WTC11 (cell line): ENCODE data around the gene CLIP1. TPM values are rescaled to one million over a fixed set of nuclear protein-coding genes. Genes with fewer than 3 reads are reported as not detected.

Experiments
- ATAC-seq: fragments of 200-7000 bp; cut with Tn5 transposase; 2 replicates; pipeline ENCODE4 v1.10.0; 2021; ENCODE audit warnings: mild to moderate bottlenecking, moderate library complexity
- CTCF ChIA-PET: fragments of 300-600 bp; sonication (Branson Sonifier 250); formaldehyde crosslinking; loops from one replicate; lab custom pipeline; 2021; ENCODE audit warnings: antibody characterized with exemption; lab: Charles Lee
- POLR2A ChIA-PET: fragments of 350-600 bp; sonication (Branson Sonifier 250); formaldehyde crosslinking; loops from one replicate; lab custom pipeline; 2021; ENCODE audit warnings: antibody characterized with exemption; lab: Charles Lee
- DNase-seq: peaks from one replicate; pipeline ENCODE4 v3.0.0; 2021; ENCODE audit warnings: low spot score
- H3K27ac Mint-ChIP-seq: 2 replicates; pipeline ENCODE4 v1.8.0; 2021; ENCODE audit warnings: mixed read lengths
- H3K27me3 Mint-ChIP-seq: 2 replicates; pipeline ENCODE4 v1.8.0; 2021; ENCODE audit warnings: low read depth, mild to moderate bottlenecking, moderate library complexity, mixed read lengths
- H3K36me3 Mint-ChIP-seq: 2 replicates; pipeline ENCODE4 v1.8.0; 2021; ENCODE audit warnings: mixed read lengths
- H3K4me1 Mint-ChIP-seq: 2 replicates; pipeline ENCODE4 v1.8.0; 2022; ENCODE audit warnings: mixed read lengths
- H3K4me3 Mint-ChIP-seq: 2 replicates; pipeline ENCODE4 v1.8.0; 2021; ENCODE audit warnings: mild to moderate bottlenecking, moderate library complexity, mixed read lengths
- H3K9me3 Mint-ChIP-seq: 2 replicates; pipeline ENCODE4 v1.8.0; 2021; ENCODE audit warnings: mixed read lengths
- ATF1 ChIP-seq: sonication (generic); formaldehyde crosslinking; IDR thresholded peaks from 2 replicates; pipeline ENCODE4 v1.8.1; 2023; ENCODE audit warnings: mild to moderate bottlenecking, moderate library complexity, missing genetic modification reagents
- CREB1 ChIP-seq: sonication (generic); formaldehyde crosslinking; IDR thresholded peaks from 2 replicates; pipeline ENCODE4 v1.8.0; 2023; ENCODE audit warnings: mild to moderate bottlenecking, missing genetic modification reagents
- EMX1 ChIP-seq: fragments of 250-450 bp; sonication (Bioruptor Pico); IDR thresholded peaks from 2 replicates; pipeline ENCODE4 v1.8.0; 2021; ENCODE audit warnings: mild to moderate bottlenecking
- ETV6 ChIP-seq: sonication (generic); formaldehyde crosslinking; IDR thresholded peaks from 2 replicates; pipeline ENCODE4 v1.8.1; 2022; ENCODE audit warnings: mild to moderate bottlenecking, missing genetic modification reagents
- FOXK1 ChIP-seq: sonication (generic); formaldehyde crosslinking; IDR thresholded peaks from 2 replicates; pipeline ENCODE4 v1.8.0; 2022; ENCODE audit warnings: mild to moderate bottlenecking, moderate library complexity, missing genetic modification reagents
- GABPB1 ChIP-seq: sonication (generic); formaldehyde crosslinking; IDR thresholded peaks from 2 replicates; pipeline ENCODE4 v1.8.1; 2023; ENCODE audit warnings: mild to moderate bottlenecking, missing genetic modification reagents
- NR3C1 ChIP-seq: sonication (generic); formaldehyde crosslinking; conservative IDR thresholded peaks from 2 replicates; pipeline ENCODE4 v1.8.1; 2023; ENCODE audit warnings: low read depth, mild to moderate bottlenecking, missing genetic modification reagents
- PRRX2 ChIP-seq: fragments of 250-450 bp; sonication (Bioruptor Pico); IDR thresholded peaks from 2 replicates; pipeline ENCODE4 v1.8.0; 2021; ENCODE audit warnings: mild to moderate bottlenecking
- SMAD4 ChIP-seq: sonication (generic); formaldehyde crosslinking; IDR thresholded peaks from 2 replicates; pipeline ENCODE4 v1.8.0; 2022; ENCODE audit warnings: mild to moderate bottlenecking, missing genetic modification reagents
- SOX15 ChIP-seq: fragments of 250-450 bp; sonication (Bioruptor Pico); IDR thresholded peaks from 2 replicates; pipeline ENCODE4 v1.9.0; 2021; ENCODE audit warnings: mild to moderate bottlenecking
- TEAD1 ChIP-seq: sonication (generic); formaldehyde crosslinking; IDR thresholded peaks from 2 replicates; pipeline ENCODE4 v1.8.0; 2022; ENCODE audit warnings: mild to moderate bottlenecking, missing genetic modification reagents
- TEAD4 ChIP-seq: sonication (generic); formaldehyde crosslinking; IDR thresholded peaks from 2 replicates; pipeline ENCODE4 v1.8.0; 2022; ENCODE audit warnings: mild to moderate bottlenecking, missing genetic modification reagents
- ZNF416 ChIP-seq: fragments of 250-450 bp; sonication (Bioruptor Pico); IDR thresholded peaks from 2 replicates; pipeline ENCODE4 v1.9.0; 2021; ENCODE audit warnings: mild to moderate bottlenecking, inconsistent platforms
- ZNF423 ChIP-seq: fragments of 250-450 bp; sonication (Bioruptor Pico); IDR thresholded peaks from 2 replicates; pipeline ENCODE4 v2.1.2; 2022; ENCODE audit warnings: mild to moderate bottlenecking, moderate library complexity
- total RNA-seq: library from RNA; stranded (reverse); gene quantifications from 3 replicates; pipeline ENCODE4 v1.2.3, GENCODE V29; 2021
- TF ChIP-seq, protein P1 (sequence below): sonication (generic); formaldehyde crosslinking; IDR thresholded peaks from 2 replicates; pipeline ENCODE4 v1.8.1; 2022; ENCODE audit warnings: missing genetic modification reagents, borderline replicate concordance
- TF ChIP-seq, protein P2 (sequence below): sonication (generic); formaldehyde crosslinking; IDR thresholded peaks from 2 replicates; pipeline ENCODE4 v1.8.1; 2023; ENCODE audit warnings: mild to moderate bottlenecking, moderate library complexity, missing genetic modification reagents
- TF ChIP-seq, protein P3 (sequence below): sonication (generic); formaldehyde crosslinking; IDR thresholded peaks from 2 replicates; pipeline ENCODE4 v1.8.1; 2023; ENCODE audit warnings: mild to moderate bottlenecking, missing genetic modification reagents
- TF ChIP-seq, protein P4 (sequence below): fragments of 250-450 bp; sonication (Bioruptor Pico); IDR thresholded peaks from 2 replicates; pipeline ENCODE4 v1.9.0; 2021; ENCODE audit warnings: moderate library complexity, mild to moderate bottlenecking, inconsistent platforms, borderline replicate concordance
- TF ChIP-seq, protein P5 (sequence below): sonication (generic); formaldehyde crosslinking; IDR thresholded peaks from 2 replicates; pipeline ENCODE4 v1.8.1; 2022; ENCODE audit warnings: mild to moderate bottlenecking, moderate library complexity, missing genetic modification reagents
- TF ChIP-seq, protein P6 (sequence below): sonication (generic); formaldehyde crosslinking; IDR thresholded peaks from 2 replicates; pipeline ENCODE4 v1.8.0; 2023; ENCODE audit warnings: missing genetic modification reagents
- TF ChIP-seq, protein P7 (sequence below): fragments of 250-450 bp; sonication (Bioruptor Pico); conservative IDR thresholded peaks from 2 replicates; pipeline ENCODE4 v1.9.0; 2021; ENCODE audit warnings: mild to moderate bottlenecking
- TF ChIP-seq, protein P8 (sequence below): sonication (generic); formaldehyde crosslinking; IDR thresholded peaks from 2 replicates; pipeline ENCODE4 v1.8.0; 2023; ENCODE audit warnings: mild to moderate bottlenecking, missing genetic modification reagents

Gene CLIP1
- total RNA-seq, 1 experiment from 2014 or later: 24.9 TPM

DNA sequence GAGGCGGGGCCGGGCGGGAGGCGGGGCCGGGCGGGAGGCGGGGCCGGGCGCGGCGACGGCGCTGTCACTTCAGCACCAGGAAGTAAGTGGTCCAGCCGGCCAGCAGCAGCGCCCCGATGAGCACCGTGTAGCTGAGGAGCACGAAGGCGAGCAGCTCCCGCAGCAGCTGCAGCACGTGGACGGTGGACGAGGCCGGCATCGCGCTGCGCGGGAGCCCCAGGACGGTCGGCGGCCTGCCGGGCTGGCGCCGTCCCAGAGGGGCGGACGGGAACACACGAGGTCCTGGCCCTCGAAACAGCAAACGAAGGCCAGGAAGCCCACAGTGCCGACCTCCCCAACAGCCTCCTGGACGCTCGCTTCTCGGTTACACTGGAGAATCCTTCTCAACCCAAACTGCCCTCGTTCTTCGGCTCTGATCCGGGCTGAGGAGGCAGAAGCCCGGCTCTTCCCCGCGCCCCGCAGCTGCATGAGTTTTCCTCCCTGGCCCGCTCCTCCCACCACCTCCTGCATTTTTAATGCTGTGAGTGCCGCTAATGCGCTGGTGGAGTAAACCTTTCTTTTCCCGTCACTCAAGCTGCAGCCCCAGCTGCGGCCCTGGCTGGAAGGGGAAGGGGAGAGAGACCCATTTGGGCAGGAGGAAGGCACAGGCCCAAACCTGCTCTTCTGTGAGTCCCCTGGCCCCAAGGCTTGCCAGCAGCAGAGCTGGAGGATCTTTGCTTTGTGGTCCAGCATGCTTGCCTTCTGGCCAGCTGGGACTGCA is 195.9 kb downstream of the CLIP1 start (continued):
- TF ChIP-seq, protein P1, sequence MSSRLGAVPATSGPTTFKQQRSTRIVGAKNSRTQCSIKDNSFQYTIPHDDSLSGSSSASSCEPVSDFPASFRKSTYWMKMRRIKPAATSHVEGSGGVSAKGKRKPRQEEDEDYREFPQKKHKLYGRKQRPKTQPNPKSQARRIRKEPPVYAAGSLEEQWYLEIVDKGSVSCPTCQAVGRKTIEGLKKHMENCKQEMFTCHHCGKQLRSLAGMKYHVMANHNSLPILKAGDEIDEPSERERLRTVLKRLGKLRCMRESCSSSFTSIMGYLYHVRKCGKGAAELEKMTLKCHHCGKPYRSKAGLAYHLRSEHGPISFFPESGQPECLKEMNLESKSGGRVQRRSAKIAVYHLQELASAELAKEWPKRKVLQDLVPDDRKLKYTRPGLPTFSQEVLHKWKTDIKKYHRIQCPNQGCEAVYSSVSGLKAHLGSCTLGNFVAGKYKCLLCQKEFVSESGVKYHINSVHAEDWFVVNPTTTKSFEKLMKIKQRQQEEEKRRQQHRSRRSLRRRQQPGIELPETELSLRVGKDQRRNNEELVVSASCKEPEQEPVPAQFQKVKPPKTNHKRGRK (CRISPR knock-in tag): 0 out of 2 replicates have a peak, but pooled peaks have one; percentile 82
- TF ChIP-seq, protein P2, sequence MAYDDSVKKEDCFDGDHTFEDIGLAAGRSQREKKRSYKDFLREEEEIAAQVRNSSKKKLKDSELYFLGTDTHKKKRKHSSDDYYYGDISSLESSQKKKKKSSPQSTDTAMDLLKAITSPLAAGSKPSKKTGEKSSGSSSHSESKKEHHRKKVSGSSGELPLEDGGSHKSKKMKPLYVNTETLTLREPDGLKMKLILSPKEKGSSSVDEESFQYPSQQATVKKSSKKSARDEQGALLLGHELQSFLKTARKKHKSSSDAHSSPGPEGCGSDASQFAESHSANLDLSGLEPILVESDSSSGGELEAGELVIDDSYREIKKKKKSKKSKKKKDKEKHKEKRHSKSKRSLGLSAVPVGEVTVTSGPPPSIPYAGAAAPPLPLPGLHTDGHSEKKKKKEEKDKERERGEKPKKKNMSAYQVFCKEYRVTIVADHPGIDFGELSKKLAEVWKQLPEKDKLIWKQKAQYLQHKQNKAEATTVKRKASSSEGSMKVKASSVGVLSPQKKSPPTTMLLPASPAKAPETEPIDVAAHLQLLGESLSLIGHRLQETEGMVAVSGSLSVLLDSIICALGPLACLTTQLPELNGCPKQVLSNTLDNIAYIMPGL (CRISPR knock-in tag): peak; percentile 44; the same call in 1 of the 2 replicates
- TF ChIP-seq SMAD4 (CRISPR knock-in tag) (peak; percentile 94), EMX1 (CRISPR knock-in tag) (no peak), ZNF416 (CRISPR knock-in tag) (peak; percentile 80; the same call in 1 of the 2 replicates), TEAD4 (peak; percentile 98), SOX15 (CRISPR knock-in tag) (no peak), ZNF423 (CRISPR knock-in tag) (no peak), CREB1 (CRISPR knock-in tag) (peak; percentile 94)
- TF ChIP-seq, protein P3, sequence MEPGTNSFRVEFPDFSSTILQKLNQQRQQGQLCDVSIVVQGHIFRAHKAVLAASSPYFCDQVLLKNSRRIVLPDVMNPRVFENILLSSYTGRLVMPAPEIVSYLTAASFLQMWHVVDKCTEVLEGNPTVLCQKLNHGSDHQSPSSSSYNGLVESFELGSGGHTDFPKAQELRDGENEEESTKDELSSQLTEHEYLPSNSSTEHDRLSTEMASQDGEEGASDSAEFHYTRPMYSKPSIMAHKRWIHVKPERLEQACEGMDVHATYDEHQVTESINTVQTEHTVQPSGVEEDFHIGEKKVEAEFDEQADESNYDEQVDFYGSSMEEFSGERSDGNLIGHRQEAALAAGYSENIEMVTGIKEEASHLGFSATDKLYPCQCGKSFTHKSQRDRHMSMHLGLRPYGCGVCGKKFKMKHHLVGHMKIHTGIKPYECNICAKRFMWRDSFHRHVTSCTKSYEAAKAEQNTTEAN: peak; percentile 93
- TF ChIP-seq, protein P4, sequence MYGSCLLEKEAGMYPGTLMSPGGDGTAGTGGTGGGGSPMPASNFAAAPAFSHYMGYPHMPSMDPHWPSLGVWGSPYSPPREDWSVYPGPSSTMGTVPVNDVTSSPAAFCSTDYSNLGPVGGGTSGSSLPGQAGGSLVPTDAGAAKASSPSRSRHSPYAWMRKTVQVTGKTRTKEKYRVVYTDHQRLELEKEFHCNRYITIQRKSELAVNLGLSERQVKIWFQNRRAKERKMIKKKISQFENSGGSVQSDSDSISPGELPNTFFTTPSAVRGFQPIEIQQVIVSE (CRISPR knock-in tag): no peak
- TF ChIP-seq, protein P5, sequence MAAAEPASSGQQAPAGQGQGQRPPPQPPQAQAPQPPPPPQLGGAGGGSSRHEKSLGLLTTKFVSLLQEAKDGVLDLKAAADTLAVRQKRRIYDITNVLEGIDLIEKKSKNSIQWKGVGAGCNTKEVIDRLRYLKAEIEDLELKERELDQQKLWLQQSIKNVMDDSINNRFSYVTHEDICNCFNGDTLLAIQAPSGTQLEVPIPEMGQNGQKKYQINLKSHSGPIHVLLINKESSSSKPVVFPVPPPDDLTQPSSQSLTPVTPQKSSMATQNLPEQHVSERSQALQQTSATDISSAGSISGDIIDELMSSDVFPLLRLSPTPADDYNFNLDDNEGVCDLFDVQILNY (CRISPR knock-in tag): peak; percentile 91; the same call in 1 of the 2 replicates
- TF ChIP-seq, all 79 proteins: peak for 49

DNA sequence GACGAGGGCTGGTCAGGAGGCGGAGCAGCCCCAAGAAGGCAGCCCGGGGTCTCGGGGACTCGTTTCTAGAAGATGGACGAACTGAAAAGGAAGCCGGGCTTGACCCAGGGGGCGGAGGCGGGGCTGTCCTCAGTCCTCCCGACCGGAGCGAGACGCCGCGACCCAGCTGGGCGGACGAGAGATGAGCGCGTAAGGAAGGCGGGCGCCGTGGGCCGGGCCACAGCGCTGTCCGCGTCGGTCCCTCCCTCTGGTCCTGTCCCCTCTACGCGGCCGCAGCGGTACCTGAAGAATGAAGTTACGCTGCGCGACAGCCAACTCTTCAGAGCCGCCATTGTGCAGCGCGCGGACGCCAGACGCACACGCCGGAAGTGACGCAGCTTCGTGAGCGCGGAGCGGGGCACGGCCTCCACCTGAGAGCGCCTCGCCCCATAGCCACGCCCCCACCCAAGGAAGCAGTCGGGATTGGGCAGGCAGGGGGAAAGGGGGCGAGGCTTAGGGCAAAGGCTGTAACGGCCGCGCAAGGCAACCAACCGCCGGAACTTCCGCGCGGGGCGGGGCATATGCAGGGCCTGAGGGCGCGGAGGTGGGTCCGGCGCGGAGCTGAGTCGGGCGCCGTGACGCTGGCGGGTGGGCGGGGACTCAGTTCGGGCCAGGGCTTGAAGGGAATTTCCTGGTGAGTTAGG is 196.6 kb downstream of the CLIP1 start, which contains the start of gene DIABLO:
TSS of gene DIABLO (minus strand) at position 370 of the 683 bp plus-strand sequence. CDS start at position 332, 38 bp downstream.
- no peaks in the 10 kb centered on the region; the same call in 1 of the 2 replicates for H3K27me3 Mint-ChIP-seq
- peak; percentile 100 for DNase-seq
- H3K4me1 Mint-ChIP-seq: peaks cover 24% of the 10 kb centered on the region
- peak; percentile 96 for ATAC-seq
- POLR2A ChIA-PET: interaction anchor here (0.8 to 2.0 kb wide), 7 partner anchors 22 to 275 kb away, joined by 3 to 15 read pairs (median 4); partner anchors contain the start of genes B3GNT4, LRRC43 and ZCCHC8
- CTCF ChIA-PET: interaction anchor here (0.6 to 1.4 kb wide), 5 partner anchors 35 to 530 kb away, joined by 3 to 6 read pairs (median 3); partner anchors contain the start of genes CFAP251 and DENR
- peak within 1 kb of the TSS; percentile 91 for H3K27ac Mint-ChIP-seq
- H3K36me3 Mint-ChIP-seq: peaks cover 31% of the 10 kb centered on the region
- peak within 1 kb of the TSS; percentile 89 for H3K4me3 Mint-ChIP-seq
- H3K9me3 Mint-ChIP-seq: no peaks in the 10 kb centered on the region
- TF ChIP-seq TEAD1 (CRISPR knock-in tag) (0 out of 2 replicates have a peak, but pooled peaks have one; percentile 67), ATF1 (no peak), PRRX2 (no peak), NR3C1 (CRISPR knock-in tag) (no peak), ETV6 (peak; percentile 92), FOXK1 (peak; percentile 94; the same call in 1 of the 2 replicates), GABPB1 (CRISPR knock-in tag) (peak; percentile 86)
- TF ChIP-seq, protein P6, sequence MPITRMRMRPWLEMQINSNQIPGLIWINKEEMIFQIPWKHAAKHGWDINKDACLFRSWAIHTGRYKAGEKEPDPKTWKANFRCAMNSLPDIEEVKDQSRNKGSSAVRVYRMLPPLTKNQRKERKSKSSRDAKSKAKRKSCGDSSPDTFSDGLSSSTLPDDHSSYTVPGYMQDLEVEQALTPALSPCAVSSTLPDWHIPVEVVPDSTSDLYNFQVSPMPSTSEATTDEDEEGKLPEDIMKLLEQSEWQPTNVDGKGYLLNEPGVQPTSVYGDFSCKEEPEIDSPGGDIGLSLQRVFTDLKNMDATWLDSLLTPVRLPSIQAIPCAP (CRISPR knock-in tag): 0 out of 2 replicates have a peak, but pooled peaks have one; percentile 59
- TF ChIP-seq, protein P7, sequence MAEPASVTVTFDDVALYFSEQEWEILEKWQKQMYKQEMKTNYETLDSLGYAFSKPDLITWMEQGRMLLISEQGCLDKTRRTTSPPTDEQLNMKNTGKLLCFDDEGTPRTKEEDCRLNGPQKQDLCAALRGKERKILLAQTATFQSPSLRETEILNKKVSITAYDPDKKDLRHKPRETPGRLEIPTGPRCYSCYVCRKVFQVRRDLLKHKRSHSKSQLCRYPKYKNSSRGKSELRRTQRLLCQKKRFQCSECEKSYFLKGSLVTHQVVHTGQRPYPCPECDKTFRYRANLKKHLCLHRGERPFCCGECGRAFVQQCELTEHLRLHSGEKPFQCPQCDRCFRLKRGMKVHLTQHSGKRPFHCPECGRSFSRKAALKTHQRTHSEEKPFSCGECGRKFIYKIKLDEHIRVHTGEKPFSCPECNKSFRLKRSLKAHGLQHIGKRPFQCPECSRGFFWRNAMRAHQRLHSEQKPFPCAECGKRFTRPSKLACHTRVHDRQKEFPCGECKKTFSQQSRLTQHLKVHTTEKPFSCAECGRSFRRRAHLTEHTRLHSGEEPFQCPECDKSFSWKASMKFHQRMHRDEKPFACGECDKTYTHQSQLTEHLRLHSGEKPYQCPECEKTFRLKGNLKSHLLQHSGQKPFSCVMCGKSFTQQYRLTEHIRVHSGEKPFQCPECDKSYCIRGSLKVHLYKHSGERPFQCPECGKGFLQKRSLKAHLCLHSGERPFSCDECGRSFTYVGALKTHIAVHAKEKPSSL (CRISPR knock-in tag): no peak
- TF ChIP-seq, protein P8, sequence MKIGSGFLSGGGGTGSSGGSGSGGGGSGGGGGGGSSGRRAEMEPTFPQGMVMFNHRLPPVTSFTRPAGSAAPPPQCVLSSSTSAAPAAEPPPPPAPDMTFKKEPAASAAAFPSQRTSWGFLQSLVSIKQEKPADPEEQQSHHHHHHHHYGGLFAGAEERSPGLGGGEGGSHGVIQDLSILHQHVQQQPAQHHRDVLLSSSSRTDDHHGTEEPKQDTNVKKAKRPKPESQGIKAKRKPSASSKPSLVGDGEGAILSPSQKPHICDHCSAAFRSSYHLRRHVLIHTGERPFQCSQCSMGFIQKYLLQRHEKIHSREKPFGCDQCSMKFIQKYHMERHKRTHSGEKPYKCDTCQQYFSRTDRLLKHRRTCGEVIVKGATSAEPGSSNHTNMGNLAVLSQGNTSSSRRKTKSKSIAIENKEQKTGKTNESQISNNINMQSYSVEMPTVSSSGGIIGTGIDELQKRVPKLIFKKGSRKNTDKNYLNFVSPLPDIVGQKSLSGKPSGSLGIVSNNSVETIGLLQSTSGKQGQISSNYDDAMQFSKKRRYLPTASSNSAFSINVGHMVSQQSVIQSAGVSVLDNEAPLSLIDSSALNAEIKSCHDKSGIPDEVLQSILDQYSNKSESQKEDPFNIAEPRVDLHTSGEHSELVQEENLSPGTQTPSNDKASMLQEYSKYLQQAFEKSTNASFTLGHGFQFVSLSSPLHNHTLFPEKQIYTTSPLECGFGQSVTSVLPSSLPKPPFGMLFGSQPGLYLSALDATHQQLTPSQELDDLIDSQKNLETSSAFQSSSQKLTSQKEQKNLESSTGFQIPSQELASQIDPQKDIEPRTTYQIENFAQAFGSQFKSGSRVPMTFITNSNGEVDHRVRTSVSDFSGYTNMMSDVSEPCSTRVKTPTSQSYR (CRISPR knock-in tag): 0 out of 2 replicates have a peak, but pooled peaks have one; percentile 57
